Omental fat pad (tissue), 4 donors: Measurements from ENCODE around the gene ECI2. TPM values are rescaled to one million over a fixed set of nuclear protein-coding genes. Genes with fewer than 3 reads are reported as not detected.

Source experiments
- ATAC-seq: fragments of 150-250 bp; one replicate; pipeline ENCODE4 v1.9.1; 2016; ENCODE audit warnings: mild to moderate bottlenecking, moderate library complexity; ENCODE audit not compliant: low FRiP score
- DNase-seq: peaks from one replicate; pipeline ENCODE4 v3.0.0-alpha.2; 2019; ENCODE audit warnings: low spot score
- total RNA-seq, 4 donors: library from RNA; depleted of rRNA; stranded (reverse); fragments of >200 nt; gene quantifications; one replicate each; pipeline ENCODE4 v1.1.0, GENCODE V29; 2016
- TF ChIP-seq, protein P1 (sequence below), 3 donors: fragments of 450-650 bp; IDR thresholded peaks; one replicate each; pipeline ENCODE4 v1.5.1; 2016 to 2017; ENCODE audit warnings: antibody characterized with exemption in 3 of 3, mild to moderate bottlenecking in 3 of 3, moderate library complexity in 2 of 3

Gene ECI2
- total RNA-seq, 4 donors from 2014 or later, result 48.8 to 82.2 (median 69.1) TPM

DNA sequence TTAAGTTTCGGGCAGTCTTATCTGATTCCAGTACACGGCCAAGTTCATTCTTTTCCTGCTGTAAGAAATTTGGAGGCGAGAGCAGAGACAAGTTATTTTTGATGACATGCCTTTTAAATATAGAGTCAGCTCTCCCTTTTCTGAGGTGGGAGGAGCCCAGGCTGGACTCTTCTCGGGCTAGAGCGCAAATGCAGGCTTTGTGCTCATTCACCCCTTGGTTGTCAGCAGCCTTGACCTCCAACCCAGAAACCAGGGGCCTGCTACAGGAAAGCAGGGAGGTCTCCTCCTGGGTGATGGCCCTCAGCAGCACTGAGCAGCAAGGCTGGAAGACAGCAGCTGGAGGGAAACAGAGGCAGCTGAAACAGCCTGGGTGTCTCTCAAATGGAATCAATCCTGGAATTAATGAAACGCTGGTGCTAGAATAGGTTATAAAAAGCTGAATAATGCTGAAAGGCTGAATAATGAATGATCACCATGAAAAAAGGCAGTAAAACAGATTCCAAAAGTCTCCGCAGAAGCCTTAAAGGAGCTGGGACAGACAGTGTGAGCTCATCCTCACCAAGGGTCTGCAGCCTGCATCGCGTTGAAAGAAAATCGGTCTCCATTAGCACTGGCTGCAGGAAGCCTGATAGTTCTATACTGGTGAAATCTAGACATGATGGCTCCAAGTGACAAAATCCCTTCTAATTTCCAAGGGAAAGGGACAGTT, 28.2 kb upstream of the ECI2 start:
- ATAC-seq (no peak), DNase-seq (no peak)
- TF ChIP-seq, protein P1, sequence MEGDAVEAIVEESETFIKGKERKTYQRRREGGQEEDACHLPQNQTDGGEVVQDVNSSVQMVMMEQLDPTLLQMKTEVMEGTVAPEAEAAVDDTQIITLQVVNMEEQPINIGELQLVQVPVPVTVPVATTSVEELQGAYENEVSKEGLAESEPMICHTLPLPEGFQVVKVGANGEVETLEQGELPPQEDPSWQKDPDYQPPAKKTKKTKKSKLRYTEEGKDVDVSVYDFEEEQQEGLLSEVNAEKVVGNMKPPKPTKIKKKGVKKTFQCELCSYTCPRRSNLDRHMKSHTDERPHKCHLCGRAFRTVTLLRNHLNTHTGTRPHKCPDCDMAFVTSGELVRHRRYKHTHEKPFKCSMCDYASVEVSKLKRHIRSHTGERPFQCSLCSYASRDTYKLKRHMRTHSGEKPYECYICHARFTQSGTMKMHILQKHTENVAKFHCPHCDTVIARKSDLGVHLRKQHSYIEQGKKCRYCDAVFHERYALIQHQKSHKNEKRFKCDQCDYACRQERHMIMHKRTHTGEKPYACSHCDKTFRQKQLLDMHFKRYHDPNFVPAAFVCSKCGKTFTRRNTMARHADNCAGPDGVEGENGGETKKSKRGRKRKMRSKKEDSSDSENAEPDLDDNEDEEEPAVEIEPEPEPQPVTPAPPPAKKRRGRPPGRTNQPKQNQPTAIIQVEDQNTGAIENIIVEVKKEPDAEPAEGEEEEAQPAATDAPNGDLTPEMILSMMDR (IDR thresholded peaks at IDR 0.05), result no peak

DNA sequence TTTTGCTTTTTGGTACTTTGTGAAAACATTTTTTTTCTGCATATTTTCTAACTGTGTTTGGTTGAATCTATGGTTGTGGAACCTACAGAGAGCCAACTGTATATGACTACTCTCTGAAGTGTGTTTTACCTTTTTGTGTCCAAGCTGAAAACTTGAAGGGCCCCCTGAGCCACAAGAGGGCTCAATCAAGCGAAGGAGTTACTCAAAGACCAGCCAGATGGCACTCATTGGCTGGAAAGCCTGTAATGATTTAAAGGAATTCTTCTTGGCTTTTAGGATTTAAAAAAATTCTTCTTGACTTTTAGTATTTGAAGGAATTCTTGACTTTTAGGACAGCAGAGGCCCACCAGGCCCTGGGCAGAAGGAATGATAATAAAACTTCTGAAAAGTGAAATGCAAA, 27.0 kb upstream of the ECI2 start:
- TF ChIP-seq, protein P1 (IDR thresholded peaks at IDR 0.05), result no peak
- DNase-seq, result no peak
- no peak for ATAC-seq

DNA sequence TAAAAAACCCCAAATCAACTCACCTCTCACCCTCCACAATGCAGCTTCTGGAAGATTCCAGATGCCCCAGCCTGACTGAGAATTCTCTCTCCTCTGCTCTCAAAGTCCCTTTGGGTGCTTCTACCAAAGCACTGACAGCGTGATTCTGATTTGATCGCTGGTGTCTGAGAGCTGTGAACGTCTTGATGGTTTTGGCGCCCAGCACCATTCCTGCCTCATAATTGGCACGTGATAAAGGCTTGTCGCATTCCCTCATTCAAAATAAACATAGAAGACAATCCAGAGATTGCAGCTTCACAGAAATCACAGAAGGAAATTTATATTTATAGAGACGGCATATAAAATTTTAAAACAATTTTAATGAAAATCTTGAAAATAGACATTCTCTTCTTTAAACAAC, 24.1 kb upstream of the ECI2 start:
- TF ChIP-seq, protein P1 (IDR thresholded peaks at IDR 0.05), result no peak
- DNase-seq (no peak), ATAC-seq (no peak)

DNA sequence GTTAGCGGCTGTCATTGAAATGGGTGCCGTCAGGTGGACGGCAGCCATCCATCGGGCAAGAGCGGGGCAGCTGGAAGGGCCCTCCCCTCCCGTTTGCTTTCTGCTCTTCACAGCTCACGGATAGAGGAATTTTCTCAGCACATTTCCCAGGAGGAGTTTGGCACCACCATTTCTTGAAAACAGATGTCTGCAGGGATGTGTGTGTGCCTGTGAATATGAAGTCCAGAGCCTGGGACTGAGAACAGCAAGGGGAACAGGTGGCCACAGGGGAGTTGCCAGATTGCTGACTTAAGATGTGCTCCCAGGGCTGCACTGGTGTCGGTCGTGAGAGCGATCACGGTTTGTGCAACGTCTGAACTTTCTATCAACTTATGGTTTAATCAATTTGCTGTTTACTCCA, 22.1 kb upstream of the ECI2 start:
- TF ChIP-seq, protein P1 (IDR thresholded peaks at IDR 0.05), result no peak
- ATAC-seq, result no peak
- no peak for DNase-seq

DNA sequence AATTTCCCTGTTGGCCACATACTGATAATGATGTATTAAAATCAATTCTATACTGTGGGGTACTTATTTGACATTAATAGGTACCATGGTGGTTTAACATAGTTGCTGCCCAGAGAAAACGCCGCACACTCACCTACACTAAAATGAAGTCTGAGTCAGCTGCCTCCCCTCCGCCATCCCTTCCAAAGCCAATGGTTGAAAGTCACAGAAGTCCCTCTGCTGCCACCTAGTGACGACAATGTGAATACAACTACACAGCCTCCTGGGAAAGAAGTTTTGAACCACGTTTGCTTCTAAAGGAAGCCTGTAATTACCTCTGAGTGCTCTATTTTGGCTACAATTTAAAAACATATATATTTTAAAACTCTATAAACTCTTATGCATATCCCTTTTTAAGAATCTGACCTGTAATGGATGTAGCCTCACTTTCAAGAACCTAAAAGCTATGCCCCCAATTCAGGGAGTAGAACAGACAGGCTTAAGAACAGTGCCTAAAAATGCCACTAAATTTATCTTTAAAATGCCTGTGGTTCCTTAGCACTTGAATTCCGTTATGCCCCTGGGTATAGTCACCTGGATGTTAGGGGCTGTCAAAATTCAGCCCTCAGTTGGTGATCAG, 20.6 kb upstream of the ECI2 start:
- ATAC-seq, result peak; percentile 93
- peak; percentile 81 for DNase-seq

DNA sequence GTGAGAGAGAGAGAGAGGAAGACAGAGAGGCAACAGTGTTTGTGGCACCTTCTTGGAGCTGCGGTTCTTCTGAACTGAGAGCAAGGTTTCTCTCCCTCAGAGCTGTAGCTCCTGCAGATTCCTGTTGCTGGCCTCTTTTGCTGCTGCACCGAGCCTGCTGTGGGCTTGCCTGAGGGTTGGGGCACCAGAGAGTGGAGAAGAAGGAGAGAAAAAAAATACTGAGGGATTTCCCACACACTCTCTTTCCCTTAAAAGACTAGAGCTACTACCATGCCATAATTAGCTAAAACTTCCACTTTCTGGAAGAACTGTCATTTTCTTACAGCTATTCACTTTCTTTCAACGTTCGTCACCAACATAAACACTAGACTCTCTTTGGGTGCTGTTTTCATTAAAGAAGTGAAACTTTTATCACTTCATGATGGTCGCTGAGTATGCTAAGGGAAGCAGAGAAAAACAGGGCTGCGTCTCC, 18.2 kb upstream of the ECI2 start:
- TF ChIP-seq, protein P1 (IDR thresholded peaks at IDR 0.05), result no peak
- ATAC-seq, result no peak
- no peak for DNase-seq

More for the DNA sequence above, 20.6 kb upstream of the ECI2 start:
- TF ChIP-seq, protein P1 (IDR thresholded peaks at IDR 0.05), result peak in 2 of 3 donors; percentile 49 to 64

DNA sequence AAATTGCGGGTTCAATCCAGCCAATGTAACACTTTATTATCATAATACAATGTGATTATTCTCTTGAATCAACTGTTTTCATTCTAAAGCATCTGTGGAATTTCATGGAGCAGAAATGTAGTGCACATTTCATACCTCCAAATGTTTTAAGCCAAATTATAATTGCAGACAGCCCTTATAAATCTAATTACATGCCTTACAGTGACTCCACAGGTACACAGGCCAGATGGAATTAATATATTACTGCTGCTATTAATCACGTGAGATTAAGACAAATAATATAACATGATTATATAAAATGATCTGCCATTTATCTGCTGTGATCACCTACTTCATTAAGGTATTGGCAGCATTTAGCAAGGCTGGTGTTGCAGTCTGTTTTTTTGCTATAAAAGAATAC, 9.7 kb upstream of the ECI2 start:
- ATAC-seq (no peak), DNase-seq (no peak)
- TF ChIP-seq, protein P1 (IDR thresholded peaks at IDR 0.05), result no peak
